NCI-H69 (cell line): ENCODE results near the gene MT1HL1.
"Not testable (repeated sequence)": the region's sequence is repeated elsewhere in the genome, so short reads cannot be mapped to it uniquely, and the experiment has no call there.

Experiments
- DNase-seq: peaks from one replicate; lab custom pipeline; 2025; lab: John Stamatoyannopoulos, UW

Gene MT1HL1

GRCh38 chr1:237016626-237017025 is 12.4 kb upstream of the MT1HL1 start:
- DNase-seq = no peak

GRCh38 chr1:237013608-237014007 is 9.4 kb upstream of the MT1HL1 start:
- no peak for DNase-seq

GRCh38 chr1:237012788-237013383 is 8.6 kb upstream of the MT1HL1 start:
- peak; percentile 62 for DNase-seq

GRCh38 chr1:237012361-237012760 is 8.1 kb upstream of the MT1HL1 start:
- no peak for DNase-seq

GRCh38 chr1:237011432-237011831 is 7.2 kb upstream of the MT1HL1 start:
- no peak for DNase-seq

- no peak for DNase-seq
These were observed 5.4 kb upstream of the MT1HL1 start for GRCh38 chr1:237009611-237010010.

GRCh38 chr1:237007147-237007881 is 3.1 kb upstream of the MT1HL1 start:
- no peak for DNase-seq

- peak; percentile 13 for DNase-seq
These were observed 1.4 kb upstream of the MT1HL1 start for GRCh38 chr1:237005674-237006073.

- DNase-seq = no peak
These were observed 725 bp downstream of the MT1HL1 start for GRCh38 chr1:237003516-237003915.

- no peak for DNase-seq
These were observed 4.0 kb downstream of the MT1HL1 start for GRCh38 chr1:237000191-237000590.

- no peak for DNase-seq
These were observed 5.7 kb downstream of the MT1HL1 start for GRCh38 chr1:236998546-236998945.

- no peak for DNase-seq
These were observed 6.4 kb downstream of the MT1HL1 start for GRCh38 chr1:236997882-236998281.

GRCh38 chr1:236997361-236997760 is 6.9 kb downstream of the MT1HL1 start:
- no peak for DNase-seq

- no peak for DNase-seq
These were observed 9.8 kb downstream of the MT1HL1 start for GRCh38 chr1:236994450-236994849.

GRCh38 chr1:236992449-236992848 is 11.8 kb downstream of the MT1HL1 start:
- no peak for DNase-seq

- no peak for DNase-seq
These were observed 14.2 kb downstream of the MT1HL1 start for GRCh38 chr1:236990052-236990445.

GRCh38 chr1:236989290-236990051 is 14.8 kb downstream of the MT1HL1 start:
- no peak for DNase-seq

GRCh38 chr1:236983818-236984217 is 20.4 kb downstream of the MT1HL1 start:
- no peak for DNase-seq

- no peak for DNase-seq
These were observed 21.9 kb downstream of the MT1HL1 start for GRCh38 chr1:236982380-236982779.

GRCh38 chr1:236981431-236981830 is 22.8 kb downstream of the MT1HL1 start:
- not testable (repeated sequence) for DNase-seq

- no peak for DNase-seq
These were observed 23.6 kb downstream of the MT1HL1 start for GRCh38 chr1:236980673-236981072.

GRCh38 chr1:236979149-236979900 is 24.9 kb downstream of the MT1HL1 start:
- no peak for DNase-seq
